ENCODE data around the gene PCSK7. TPM values are rescaled to one million over a fixed set of nuclear protein-coding genes. Genes with fewer than 3 reads are reported as not detected.
A peak's percentile ranks its signal among the peaks of the same experiment; 100 is the strongest.
"Not testable (repeated sequence)": the region's sequence is repeated elsewhere in the genome, so short reads cannot be mapped to it uniquely, and the experiment has no call there.

The PCSK7 gene
- total and polyA plus RNA-seq, 2 experiments from 2014 or later: 25.9 to 33.0 TPM

- Histone ChIP-seq H3K4me3 (no peak overlapping the region), H3K9me3 (ENCODE audit: low read depth) (no peaks in the 10 kb centered on the region), H2AFZ (no peak overlapping the region), H3K27ac (peak overlapping the region; percentile 57), H3K79me2 (peaks cover 2% of the 10 kb centered on the region), H3K36me3 (replicated peaks; ENCODE audit: insufficient read depth, low read depth) (no peaks in the 10 kb centered on the region), H3K4me1 (ENCODE audit: insufficient read depth) (peaks cover 1% of the 10 kb centered on the region), H3K27me3 (no peaks in the 10 kb centered on the region), H3K9me2 (replicated peaks; ENCODE audit: insufficient read depth) (no peaks in the 10 kb centered on the region), H3K4me2 (no peak overlapping the region), H4K20me1 (ENCODE audit: insufficient read depth, poor library complexity, severe bottlenecking) (no peaks in the 10 kb centered on the region)
- 91% methylated on average over 4 of the region's 5 CpGs for WGBS (ENCODE audit: low lambda C conversion rate, missing lambda C conversion rate)
- DNase-seq (ENCODE audit: low spot score): no peak
- TF ChIP-seq, protein P1, sequence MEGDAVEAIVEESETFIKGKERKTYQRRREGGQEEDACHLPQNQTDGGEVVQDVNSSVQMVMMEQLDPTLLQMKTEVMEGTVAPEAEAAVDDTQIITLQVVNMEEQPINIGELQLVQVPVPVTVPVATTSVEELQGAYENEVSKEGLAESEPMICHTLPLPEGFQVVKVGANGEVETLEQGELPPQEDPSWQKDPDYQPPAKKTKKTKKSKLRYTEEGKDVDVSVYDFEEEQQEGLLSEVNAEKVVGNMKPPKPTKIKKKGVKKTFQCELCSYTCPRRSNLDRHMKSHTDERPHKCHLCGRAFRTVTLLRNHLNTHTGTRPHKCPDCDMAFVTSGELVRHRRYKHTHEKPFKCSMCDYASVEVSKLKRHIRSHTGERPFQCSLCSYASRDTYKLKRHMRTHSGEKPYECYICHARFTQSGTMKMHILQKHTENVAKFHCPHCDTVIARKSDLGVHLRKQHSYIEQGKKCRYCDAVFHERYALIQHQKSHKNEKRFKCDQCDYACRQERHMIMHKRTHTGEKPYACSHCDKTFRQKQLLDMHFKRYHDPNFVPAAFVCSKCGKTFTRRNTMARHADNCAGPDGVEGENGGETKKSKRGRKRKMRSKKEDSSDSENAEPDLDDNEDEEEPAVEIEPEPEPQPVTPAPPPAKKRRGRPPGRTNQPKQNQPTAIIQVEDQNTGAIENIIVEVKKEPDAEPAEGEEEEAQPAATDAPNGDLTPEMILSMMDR (IDR thresholded peaks at IDR 0.05; ENCODE audit: poor library complexity): no peak
- TF ChIP-seq EZH2 (IDR thresholded peaks at IDR 0.05; ENCODE audit: borderline replicate concordance): no peak
- no peak for TF ChIP-seq EZH2phosphoT487 (IDR thresholded peaks at IDR 0.05; ENCODE audit: low read depth, severe bottlenecking, unreplicated experiment)
These were observed 46.0 kb downstream of the PCSK7 start for GRCh38 chr11:117185736-117186430.

GRCh38 chr11:117183724-117184349 is 48.0 kb downstream of the PCSK7 start:
- H3K9me2 ChIP-seq (replicated peaks; ENCODE audit: insufficient read depth): no peaks in the 10 kb centered on the region
- no peak overlapping the region for H3K4me3 ChIP-seq
- H3K79me2 ChIP-seq: peaks cover 7% of the 10 kb centered on the region
- no peaks in the 10 kb centered on the region for H3K36me3 ChIP-seq (replicated peaks; ENCODE audit: insufficient read depth, low read depth)
- no peaks in the 10 kb centered on the region for H3K9me3 ChIP-seq (ENCODE audit: low read depth)
- H2AFZ ChIP-seq: no peak overlapping the region
- no peak for DNase-seq (ENCODE audit: low spot score)
- H3K27ac ChIP-seq: no peak overlapping the region
- WGBS (ENCODE audit: low lambda C conversion rate, missing lambda C conversion rate): 78% methylated on average over 11 of the region's 11 CpGs
- no peaks in the 10 kb centered on the region for H3K27me3 ChIP-seq
- H3K4me1 ChIP-seq (ENCODE audit: insufficient read depth): peaks cover 13% of the 10 kb centered on the region
- no peak for TF ChIP-seq EZH2 (IDR thresholded peaks at IDR 0.05; ENCODE audit: borderline replicate concordance)
- no peak for TF ChIP-seq EZH2phosphoT487 (IDR thresholded peaks at IDR 0.05; ENCODE audit: low read depth, severe bottlenecking, unreplicated experiment)
- H3K4me2 ChIP-seq: no peak overlapping the region
- no peaks in the 10 kb centered on the region for H4K20me1 ChIP-seq (ENCODE audit: insufficient read depth, poor library complexity, severe bottlenecking)

DNA sequence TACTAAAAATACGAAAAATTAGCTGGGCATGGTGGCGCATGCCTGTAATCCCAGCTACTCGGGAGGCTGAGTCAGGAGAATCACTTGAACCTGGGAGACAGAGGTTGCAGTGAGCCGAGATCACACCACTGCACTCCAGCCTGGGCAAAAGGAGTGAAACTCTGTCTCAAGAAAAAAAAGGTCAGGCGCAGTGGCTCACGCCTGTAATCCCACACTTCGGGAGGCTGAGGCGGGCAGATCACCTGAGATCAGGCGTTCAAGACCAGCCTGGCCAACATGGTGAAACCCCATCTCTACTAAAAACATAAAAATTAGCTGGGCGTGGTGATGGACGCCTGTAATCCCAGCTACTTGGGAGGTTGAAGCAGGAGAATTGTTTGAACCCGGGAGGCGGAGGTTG is 48.7 kb downstream of the PCSK7 start:
- H3K27ac ChIP-seq; H3K4me3 ChIP-seq; H2AFZ ChIP-seq; DNase-seq (ENCODE audit: low spot score); H3K9me2 ChIP-seq (replicated peaks; ENCODE audit: insufficient read depth); H4K20me1 ChIP-seq (ENCODE audit: insufficient read depth, poor library complexity, severe bottlenecking); H3K27me3 ChIP-seq; H3K79me2 ChIP-seq; H3K4me2 ChIP-seq; H3K36me3 ChIP-seq (replicated peaks; ENCODE audit: insufficient read depth, low read depth); H3K9me3 ChIP-seq (ENCODE audit: low read depth): not testable (repeated sequence)
- WGBS (ENCODE audit: low lambda C conversion rate, missing lambda C conversion rate): 98% methylated on average over 13 of the region's 13 CpGs
- H3K4me1 ChIP-seq (ENCODE audit: insufficient read depth): peaks cover 13% of the 10 kb centered on the region

GRCh38 chr11:117182551-117182935 is 49.3 kb downstream of the PCSK7 start:
- Histone ChIP-seq H3K9me2 (replicated peaks; ENCODE audit: insufficient read depth) (no peaks in the 10 kb centered on the region), H3K4me1 (ENCODE audit: insufficient read depth) (peaks cover 13% of the 10 kb centered on the region), H3K4me3 (no peak overlapping the region), H3K9me3 (ENCODE audit: low read depth) (no peaks in the 10 kb centered on the region), H2AFZ (no peak overlapping the region), H4K20me1 (ENCODE audit: insufficient read depth, poor library complexity, severe bottlenecking) (no peaks in the 10 kb centered on the region), H3K36me3 (replicated peaks; ENCODE audit: insufficient read depth, low read depth) (no peaks in the 10 kb centered on the region), H3K27me3 (no peaks in the 10 kb centered on the region), H3K4me2 (no peak overlapping the region), H3K27ac (no peak overlapping the region), H3K79me2 (peaks cover 7% of the 10 kb centered on the region)
- no peak for DNase-seq (ENCODE audit: low spot score)
- 94% methylated on average over 10 of the region's 10 CpGs for whole genome bisulfite sequencing (ENCODE audit: low lambda C conversion rate, missing lambda C conversion rate)
- TF ChIP-seq, protein P1 (IDR thresholded peaks at IDR 0.05; ENCODE audit: poor library complexity): no peak
- TF ChIP-seq EZH2phosphoT487 (IDR thresholded peaks at IDR 0.05; ENCODE audit: low read depth, severe bottlenecking, unreplicated experiment): no peak
- TF ChIP-seq EZH2 (IDR thresholded peaks at IDR 0.05; ENCODE audit: borderline replicate concordance): no peak

Data from hepatocyte (in vitro differentiated cells).